ENCODE data around the gene CXorf66.
"Not testable (repeated sequence)": the region's sequence is repeated elsewhere in the genome, so short reads cannot be mapped to it uniquely, and the experiment has no call there.

The CXorf66 gene, protein sequence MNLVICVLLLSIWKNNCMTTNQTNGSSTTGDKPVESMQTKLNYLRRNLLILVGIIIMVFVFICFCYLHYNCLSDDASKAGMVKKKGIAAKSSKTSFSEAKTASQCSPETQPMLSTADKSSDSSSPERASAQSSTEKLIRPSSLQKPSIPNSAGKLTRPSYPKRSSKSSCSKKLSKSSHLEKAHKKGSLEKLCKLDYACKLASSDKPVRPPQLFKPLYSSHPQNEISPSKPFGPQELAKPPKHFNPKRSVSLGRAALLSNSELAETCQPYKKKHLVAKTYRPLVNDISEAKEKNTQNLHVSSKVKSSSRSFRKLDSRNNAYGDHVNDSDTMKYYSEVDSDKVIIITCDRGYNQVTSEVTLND

DNA sequence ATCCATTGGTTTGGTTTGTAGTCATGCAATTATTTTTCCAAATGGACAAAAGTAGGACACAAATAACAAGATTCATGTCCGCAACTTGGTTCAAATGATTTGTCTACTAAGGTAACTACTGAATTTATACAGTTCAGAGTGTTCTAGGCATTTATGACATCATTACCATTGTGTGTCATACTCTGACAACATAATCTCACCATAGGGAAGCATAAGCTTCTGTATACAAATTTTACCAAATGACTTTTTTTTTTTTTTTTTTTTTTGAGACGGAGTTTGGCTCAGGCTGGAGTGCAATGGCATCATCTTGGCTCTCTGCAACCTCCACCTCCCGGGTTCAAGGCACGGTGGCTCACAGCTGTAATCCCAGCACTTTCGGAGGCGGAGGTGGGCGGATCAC is at the start of gene CXorf66:
Gene CXorf66 (minus strand): TSS at position 101 of the 400 bp plus-strand sequence. CDS start 25 bp downstream, at position 76.
- no peak for FAIRE-seq

DNA sequence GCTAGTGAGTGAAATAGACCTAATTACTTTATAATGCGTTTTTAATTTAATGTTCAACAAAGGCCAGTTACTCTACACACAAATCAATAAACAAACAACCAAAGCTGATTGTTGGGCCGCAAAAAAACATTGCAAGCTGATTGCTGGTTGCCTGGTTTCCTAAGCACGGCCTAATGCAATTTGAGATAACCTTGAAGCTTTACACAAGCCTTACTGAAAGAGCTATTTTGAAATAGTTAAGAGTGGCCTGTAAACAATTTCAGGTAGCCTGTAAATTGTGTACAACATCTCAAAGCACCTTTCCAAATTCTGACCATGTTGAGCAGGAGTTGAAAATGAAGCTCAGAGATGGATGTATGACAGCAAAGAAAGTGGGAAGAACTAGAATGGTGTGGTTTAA is 17.5 kb upstream of the CXorf66 start:
- no peak for FAIRE-seq

DNA sequence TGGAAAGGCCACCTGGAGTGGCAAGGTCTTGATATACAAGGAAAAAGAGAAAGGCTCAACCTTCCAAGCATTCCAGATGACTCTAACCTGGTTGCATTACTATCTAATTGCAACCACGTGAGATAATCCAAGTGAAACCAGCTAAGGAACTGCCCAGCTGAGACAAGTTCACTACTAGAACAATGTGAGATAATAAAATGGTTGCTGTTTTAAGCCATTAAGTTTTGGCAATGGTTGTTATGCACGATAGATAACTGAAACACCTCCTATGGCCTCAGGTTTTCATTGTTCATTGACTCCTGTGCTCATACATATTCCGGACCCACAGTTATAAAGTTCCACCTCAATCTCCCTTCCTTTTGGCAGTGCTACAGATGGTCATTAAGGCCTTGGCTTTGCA is 9.2 kb upstream of the CXorf66 start:
- FAIRE-seq, result no peak

DNA sequence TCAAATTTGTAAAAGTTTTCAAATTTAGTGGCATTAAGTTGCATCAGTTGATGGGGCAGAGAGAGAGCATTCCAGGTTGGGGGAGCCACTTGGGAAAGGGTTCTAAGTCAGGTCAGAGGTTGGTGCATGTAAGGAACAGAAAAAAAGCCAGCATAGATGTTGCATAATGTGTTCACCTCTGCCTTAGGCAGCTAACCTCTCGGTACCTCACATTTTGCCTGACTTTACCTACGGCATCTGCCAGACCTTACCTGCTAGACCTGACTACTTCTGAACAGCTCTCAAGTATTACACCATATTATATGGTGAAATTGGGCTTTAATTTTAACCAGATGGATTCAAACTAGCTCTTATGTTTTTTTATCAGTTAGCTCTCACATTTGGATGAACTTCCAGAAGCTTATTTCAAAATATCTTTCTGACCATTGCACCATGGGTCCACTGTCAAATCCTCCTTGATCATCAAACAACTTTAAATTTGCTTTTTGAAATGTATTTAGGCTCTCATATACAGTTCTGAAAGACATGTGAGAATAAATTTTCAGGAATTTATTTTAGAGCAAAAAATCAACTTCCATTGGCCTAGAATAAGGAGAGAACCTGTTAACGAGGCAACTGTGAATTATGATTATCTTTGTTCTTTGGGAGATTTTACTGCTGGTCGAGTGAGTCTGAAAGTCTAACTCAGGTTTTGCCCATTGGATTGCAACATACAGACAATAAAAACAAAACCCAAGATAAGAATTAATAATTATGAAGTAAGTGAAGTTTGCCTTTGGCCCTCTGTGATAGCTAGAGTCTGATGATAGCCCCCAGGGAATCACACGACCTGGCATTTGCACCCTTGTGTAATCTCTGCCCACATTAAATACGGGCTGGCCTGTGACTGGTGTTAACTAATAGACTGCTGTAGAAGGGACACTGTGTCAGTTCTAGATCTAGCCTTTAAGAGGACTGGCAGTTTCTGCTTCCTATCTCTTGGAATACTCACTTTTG is 7.6 kb upstream of the CXorf66 start:
- FAIRE-seq, result no peak

DNA sequence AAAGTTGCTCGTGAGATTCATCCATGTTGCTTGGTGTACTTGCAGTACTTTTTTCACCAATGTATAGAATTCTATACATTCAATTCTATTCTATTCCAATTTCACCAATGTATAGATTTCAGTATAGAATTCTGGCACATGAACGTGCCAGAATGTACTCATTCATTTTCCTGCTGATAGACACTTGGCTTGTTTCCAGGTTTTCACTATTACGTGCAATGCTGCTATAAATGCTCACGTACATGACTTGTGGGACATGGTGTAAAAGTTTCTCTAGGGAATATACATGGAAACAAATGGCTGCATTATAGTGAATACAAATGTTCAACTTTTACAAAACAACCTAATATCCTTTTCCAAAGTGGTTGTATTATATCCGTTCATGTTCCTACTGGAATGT is 6.8 kb upstream of the CXorf66 start:
- FAIRE-seq, result no peak

DNA sequence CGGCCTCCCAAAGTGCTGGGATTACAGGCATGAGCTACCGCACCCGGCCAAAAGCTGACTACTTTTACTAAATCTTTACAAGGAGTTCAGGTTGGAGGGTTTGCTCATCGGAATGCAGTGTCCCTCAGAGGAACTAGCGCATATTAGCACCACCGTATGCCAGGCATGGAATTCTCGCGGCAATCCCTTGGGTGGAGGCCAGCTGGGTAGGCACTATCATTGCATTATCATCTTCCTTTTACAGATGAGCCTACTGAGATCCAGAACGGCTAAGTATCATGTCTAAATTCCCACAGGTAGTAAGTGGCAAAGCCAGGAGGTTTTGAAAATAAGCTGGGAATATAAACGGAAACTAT is 6.1 kb upstream of the CXorf66 start:
- no peak for FAIRE-seq

DNA sequence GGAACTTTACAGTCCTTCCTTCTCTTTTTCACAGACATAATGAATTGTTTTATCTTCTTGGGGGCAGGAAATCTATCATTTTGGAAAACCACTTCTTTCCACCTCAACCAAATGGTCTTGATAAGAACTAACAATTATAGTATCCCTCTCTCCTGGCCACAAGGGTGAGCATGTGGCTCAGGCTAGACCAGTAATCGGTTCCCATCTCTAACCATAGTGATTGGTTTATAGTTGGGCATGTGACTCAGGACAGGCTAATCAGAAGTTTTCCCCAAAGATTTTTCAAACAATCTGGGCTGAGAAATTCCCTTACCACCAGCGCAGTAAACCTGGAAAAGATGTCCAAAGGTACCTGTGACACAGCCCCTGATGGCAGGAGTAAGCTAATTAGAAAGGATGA is 4.0 kb upstream of the CXorf66 start:
- FAIRE-seq, result no peak

DNA sequence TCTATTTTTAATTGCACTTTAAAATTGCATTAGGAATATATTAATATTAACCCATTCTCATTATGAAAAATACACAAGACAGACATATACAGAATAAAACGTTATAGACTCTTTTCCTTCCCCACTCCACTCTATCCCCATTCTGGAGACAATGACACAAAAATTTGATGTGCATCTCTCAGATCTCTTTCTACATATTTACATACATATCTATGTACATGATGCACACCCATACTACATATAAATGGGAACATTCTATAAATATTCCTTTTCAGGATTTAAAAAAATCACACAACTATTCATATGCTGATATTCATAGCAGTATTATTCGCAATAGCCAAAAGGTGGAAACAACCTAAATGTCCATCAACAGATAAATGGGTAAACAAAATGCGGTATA is 2.4 kb upstream of the CXorf66 start:
- FAIRE-seq, result no peak

DNA sequence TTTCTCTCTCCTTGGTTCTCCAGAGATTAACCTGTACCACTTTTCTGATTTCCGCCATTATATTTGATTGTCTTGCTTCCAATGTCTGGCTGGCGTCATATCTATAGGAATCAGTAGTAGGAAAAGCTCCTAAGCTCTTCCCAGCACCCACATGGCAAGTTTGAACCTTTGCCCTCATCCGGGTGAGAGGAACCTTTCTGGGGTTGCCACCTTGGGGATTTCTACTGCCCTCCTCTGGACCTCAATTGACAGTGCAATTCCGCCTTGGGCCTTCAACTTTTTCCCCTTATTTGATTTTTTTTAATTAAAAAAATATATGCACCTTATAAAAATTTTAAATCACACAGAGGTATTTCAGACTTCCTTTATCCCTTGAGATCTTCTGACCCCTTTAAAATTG is 2.0 kb upstream of the CXorf66 start:
- no peak for FAIRE-seq

DNA sequence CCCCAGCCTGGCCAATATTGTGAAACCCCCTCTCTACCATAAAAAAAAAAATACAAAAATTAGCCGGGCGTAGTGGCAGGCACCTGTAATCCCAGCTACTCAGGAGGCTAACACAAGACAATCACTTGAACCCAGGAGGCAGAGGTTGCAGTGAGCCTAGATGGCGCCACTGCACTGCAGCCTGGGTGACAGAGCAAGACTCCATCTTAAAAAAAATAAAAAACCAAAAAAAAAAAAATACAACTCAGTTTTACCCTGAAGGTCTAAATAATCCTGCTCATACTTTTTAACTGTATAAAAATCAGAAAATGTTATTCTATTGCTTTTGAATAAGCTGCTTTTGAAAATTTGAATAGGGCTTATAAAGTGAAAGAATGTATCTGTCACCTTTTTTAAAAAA is 838 bp upstream of the CXorf66 start:
- not testable (repeated sequence) for FAIRE-seq

DNA sequence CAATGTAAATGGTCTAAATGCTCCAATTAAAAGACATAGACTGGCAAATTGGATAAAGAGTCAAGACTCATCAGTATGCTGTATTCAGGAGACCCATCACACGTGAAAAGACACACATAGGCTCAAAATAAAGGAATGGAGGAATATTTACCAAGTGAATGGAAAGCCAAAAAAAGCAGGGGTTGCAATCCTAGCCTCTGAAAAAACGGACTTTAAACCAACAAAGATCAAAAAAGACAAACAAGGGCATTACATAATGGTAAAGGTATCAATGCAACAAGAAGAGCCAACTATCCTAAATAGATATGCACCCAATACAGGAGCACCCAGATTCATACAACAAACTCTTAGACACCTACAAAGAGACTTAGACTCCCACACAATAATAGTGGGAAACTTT is 4.2 kb downstream of the CXorf66 start:
- not testable (repeated sequence) for FAIRE-seq

DNA sequence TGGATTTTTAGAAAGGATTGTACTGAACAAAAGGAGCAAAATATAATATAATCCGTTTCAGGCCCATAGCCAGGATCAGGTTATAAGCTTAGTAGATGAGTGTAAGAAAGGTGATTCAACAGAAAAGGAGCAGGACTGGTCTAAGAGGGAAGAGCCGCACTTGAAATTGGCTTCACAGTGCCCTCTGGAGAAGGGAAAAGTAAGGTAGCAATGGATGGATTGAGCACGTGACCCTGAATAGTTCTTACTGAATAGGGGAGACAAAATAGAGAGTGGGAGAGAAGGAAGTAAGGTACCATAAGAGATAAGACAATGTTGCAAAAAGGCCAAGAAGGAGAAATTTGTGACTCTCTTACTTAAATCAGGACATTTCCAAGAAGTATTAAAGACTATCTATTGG is 15.6 kb downstream of the CXorf66 start:
- no peak for FAIRE-seq

DNA sequence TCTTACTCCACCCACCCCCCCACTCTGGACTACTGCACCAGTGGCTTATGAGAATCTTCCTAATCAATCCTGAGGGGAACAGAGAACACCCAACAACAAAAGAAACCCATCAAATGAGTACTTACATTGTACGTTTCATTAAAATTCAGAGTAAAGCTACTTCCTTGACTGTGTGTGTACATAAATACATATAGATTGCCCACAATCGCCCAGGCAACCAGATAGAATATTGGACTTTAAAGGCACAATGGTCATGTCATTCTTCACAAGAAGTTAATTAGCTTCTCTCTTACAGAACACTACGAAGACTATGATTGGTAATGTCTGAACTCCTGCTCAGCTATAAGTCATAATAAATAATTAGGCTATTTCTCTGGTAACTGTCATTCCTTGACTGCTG is 20.2 kb downstream of the CXorf66 start:
- no peak for FAIRE-seq

DNA sequence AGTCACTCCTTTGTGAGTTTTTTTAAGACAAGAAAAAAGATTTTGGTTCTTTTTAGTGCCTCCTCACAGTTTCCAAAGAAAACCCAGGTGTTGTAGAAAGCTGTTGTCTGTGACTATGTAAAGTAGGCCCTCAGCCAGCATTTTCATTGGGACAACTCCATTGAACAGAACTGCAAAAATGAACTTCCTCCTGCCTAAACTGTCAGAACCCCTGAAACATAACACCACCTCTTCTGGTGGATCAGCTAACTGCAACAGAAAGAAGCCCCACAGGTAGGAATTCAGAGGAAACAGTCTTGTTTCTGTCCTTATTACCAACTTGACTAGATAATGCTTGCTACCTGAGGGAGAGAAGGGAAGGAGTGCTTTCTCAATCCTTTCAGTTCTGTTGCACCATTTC is 29.1 kb downstream of the CXorf66 start:
- no peak for FAIRE-seq

DNA sequence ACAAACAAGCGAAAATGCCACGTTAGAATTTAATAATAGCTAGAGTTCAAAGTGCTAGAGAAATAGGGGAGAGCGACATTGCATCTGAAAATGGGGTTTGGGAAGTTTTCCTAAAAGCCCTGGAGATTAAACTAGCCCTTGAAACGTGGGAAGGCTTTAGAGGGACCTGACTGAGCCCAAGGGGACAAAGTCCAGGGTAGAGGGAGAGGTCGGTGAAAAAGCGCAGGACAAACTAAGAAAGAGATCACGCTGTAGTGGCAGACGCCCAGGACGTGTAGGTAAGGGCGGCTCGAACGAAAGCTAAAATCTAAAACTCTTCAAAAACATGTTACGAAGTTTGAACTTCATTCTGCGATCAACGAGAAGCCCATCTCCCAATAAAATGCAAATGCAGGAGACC is 31.4 kb downstream of the CXorf66 start:
- FAIRE-seq, result no peak

DNA sequence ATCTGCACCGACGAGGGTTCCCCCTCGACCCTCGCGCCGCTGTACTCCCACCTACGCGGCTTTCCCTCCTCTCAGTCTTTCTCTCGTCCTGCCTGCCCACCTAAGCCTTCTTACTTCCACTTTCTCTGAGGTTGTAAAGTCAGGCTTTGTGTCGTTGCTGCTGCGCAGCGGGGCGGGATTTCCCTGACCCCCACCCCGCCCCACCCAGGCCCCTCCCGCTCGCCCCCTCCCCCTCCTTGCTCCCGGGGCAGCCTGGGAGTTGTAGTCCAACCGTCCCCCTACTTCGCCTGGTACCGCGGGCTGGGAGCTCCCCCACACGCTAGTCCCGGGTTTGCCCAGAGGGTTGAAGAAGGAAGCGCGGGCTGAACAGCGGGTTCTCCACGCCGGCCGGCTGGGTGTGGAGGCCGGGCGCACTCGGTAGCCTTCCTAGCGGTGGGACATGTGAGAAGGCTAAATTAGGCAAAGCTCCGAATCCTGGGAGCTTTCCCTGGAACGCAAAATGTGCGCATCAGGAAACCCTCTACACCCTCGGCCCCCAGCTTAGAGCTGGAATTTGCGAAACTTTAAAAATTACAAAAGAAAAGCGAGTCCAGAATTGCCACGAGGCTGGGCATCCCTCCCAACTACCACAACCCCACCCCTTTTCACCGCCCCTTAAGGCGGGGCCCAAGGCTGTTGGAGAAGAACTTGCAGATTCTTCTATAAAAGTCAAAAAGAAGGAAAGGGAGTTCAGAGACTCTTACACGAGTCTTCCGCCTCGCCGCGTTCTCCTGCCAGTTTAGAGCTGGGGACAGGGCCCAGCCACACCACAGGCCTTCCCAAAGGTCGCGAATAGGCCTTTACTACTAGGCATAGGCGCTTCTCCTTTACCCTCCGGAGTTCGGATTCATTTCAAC is 32.2 kb downstream of the CXorf66 start, which contains the start of gene ATP11C:
Gene ATP11C (minus strand): TSS at position 153 of the 896 bp plus-strand sequence. CDS start 1,011 bp downstream, outside the sequence.
- FAIRE-seq, result no peak

DNA sequence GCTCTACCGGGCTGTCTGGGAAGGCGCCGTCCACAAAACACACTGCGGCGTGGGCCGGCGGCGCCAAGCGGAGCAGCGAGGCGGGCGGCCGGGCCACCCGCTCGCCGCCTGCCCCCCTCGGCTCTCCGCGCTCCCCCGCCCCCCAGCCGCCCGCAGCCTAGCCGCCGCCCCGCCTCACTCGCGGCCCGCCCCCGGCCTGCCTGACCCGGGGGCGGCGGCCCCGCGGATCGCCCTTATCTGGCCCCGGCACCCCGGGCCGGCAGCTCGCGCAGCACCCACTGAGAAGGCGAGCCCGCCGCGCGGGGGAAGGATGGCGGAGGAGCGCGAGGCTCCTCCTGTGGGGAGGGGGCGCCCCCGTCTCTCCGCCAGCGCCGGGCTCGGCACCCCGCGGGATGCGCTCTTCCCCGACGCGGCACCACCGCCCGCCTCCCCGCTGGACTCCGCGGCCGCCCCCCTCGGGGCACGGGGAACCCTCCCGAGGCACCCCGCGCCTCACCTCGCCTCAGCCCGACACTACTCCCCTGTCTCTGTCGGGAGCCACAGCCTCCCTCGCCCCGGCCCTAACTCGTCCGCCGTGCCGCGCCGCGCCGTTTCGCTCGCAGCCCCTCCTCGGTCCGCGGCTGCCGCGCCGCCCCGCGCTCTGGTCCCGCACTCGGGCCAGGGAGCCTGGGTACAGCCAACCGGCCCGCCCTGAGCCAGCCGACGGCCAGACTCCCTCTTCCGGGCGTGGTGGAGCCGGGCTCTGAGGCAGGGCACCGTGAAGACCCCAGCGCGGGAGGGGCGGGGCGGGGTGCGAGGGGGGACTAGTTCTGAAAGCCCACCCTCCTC is 33.0 kb downstream of the CXorf66 start:
- no peak for FAIRE-seq

DNA sequence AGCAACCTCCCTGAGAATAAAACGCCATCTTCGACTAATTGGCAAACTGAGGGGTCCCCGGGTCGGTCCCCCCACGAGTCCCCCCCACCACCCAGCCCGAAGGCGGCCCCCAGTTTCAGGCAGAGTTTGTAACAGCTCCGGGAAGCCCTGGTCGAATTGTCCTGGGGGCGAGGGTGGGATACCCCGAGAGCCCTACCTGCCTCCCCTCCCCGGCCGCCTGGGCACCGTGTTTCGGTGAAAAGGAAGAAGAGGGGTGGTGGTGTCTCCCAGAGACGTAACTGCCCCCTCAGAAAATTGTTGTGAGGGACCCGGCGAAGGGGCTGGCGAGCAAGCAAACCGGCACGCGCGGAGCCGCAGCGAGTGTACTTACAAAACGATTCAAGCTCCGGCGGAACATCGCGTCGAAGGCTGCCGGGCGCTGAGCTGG is 33.7 kb downstream of the CXorf66 start:
- no peak for FAIRE-seq

DNA sequence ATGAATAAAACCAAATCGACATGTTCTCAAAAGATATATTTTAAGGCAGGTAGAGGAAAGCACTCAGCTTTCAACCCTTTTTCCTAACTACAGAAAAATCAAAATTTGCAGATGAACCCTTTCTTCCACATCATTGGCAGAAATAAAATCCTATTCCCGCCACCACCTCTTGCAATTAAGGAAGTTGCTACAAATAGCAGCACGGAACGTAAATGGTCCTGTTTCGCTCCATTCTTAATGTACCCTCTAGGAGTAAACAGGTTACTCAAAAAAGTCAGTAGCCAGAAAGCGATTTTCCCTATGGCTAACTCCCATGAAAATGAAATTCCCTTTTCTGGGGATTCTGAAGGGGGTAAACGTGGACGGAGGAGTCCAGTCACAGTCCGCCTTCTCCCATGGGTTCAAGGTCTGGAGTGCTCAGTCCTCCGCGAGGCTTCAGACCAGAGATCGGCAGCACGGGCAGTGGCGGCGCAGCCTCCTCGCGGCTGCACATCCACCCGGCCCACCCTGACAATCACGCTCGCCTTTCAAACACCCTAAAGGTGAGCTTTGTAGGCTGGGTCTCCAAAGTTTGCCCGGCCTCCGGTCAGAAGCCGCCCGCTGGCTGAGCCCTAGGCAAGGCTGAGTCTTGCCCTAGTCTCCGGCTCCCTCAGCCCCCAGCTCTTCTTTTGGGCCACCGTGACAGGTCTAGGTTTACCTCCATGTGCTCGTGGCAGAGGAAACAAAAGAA is 34.2 kb downstream of the CXorf66 start:
- no peak for FAIRE-seq

DNA sequence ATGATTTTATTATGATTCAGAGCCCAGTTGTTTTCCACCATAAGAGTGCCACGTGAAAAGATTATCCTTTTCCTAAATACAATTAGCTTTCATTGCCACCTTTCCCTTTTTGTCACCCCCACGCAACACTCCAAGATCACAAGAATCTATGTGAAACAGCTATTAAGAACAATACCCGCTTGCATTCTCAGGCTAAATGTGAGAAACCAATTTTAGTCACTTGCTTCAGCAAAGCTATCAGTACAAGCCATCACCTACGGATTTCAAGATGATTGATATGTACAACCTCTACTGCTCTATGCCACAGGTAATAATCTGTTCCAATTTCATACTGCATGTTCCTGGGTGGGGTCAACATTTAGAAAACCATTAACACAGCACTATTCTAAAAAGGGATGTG is 34.9 kb downstream of the CXorf66 start:
- FAIRE-seq, result no peak

DNA sequence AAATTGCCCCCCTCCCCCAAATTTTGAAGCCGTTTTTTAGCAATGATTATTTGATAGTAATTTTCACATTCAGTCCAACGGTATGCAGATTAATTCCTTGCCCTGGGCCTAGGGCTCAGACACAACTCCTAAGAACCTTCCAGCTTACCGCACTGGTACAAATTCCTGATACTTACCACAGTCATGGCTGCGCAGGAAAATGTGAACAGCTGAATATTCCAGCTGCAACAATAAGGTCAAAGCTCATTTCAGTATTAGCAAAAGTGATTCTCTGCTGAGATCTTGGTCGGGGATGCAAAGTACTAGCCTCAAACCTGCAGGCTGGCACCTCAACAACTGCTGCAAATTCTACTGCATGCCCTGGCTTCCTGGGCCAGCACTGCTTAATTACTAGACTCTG is 35.4 kb downstream of the CXorf66 start:
- FAIRE-seq, result no peak

Measured in A204.1 (cell line).